ENCODE results near the gene OLA1. TPM values are rescaled to one million over a fixed set of nuclear protein-coding genes. Genes with fewer than 3 reads are reported as not detected.
"Not testable (repeated sequence)": the region's sequence is repeated elsewhere in the genome, so short reads cannot be mapped to it uniquely, and the experiment has no call there.

OLA1 gene
- polyA plus RNA-seq, 2 of the 4 experiments (the other 2 are of a cell fraction), result 127 to 226 TPM

- DNase-seq (ENCODE audit: low read depth in 1 of 2, low spot score in 1 of 2) (no peak), ATAC-seq (no peak), FAIRE-seq (no peak)
- 35% methylated on average over 2 of the region's 2 CpGs for WGBS (ENCODE audit: missing lambda C conversion rate)
- TF ChIP-seq GATA3 (IDR thresholded peaks at IDR 0.05; ENCODE audit: borderline replicate concordance) (no peak), ZSCAN20 (CRISPR knock-in tag; IDR thresholded peaks at IDR 0.05) (no peak), HMGXB4 (CRISPR knock-in tag; IDR thresholded peaks at IDR 0.05; ENCODE audit: borderline replicate concordance) (no peak), FOSB (CRISPR knock-in tag; IDR thresholded peaks at IDR 0.05) (no peak), EHF (CRISPR knock-in tag; IDR thresholded peaks at IDR 0.05) (no peak), CEBPB (IDR thresholded peaks at IDR 0.05) (no peak)
- TF ChIP-seq, protein P1, sequence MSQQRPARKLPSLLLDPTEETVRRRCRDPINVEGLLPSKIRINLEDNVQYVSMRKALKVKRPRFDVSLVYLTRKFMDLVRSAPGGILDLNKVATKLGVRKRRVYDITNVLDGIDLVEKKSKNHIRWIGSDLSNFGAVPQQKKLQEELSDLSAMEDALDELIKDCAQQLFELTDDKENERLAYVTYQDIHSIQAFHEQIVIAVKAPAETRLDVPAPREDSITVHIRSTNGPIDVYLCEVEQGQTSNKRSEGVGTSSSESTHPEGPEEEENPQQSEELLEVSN (IDR thresholded peaks at IDR 0.05; ENCODE audit: borderline replicate concordance, low read depth), result no peak
- Histone ChIP-seq H3K4me3 (no peak overlapping the region), H3K27ac (no peak overlapping the region), H3K9me3 (no peaks in the 10 kb centered on the region), H3K4me1 (no peaks in the 10 kb centered on the region), H3K4me2 (no peak overlapping the region)
- CTCF ChIA-PET, result no interaction called here
- POLR2A ChIA-PET, result interaction anchor here (0.5 kb wide), 1 partner anchor 32 kb away, joined by 3 read pairs; no protein-coding TSS in a partner anchor
These were observed 34.1 kb upstream of the OLA1 start for GRCh38 chr2:174282441-174282840.

DNA sequence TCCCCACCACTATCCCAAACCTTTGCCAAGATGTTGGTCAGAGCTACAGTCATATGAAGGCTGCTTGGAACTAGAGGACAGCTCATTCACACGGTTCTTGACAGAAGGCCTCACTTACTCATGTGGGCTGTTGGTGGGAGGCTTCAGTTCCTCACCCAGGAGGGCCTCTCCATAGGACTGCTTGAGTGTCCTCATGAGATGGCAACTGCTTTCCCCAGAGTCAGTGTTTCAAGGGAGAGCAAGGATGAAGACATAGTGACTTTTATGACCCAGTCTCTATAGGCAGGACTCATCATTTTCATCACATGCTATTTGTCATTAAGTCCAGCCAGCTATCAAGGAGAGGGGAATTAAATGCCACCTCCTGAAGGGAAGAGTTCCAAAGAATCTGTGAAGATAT, 33.4 kb upstream of the OLA1 start:
- no peaks in the 10 kb centered on the region for H3K9me3 ChIP-seq
- DNase-seq (ENCODE audit: low read depth in 1 of 2, low spot score in 1 of 2) (no peak), FAIRE-seq (no peak), ATAC-seq (no peak)
- H3K4me3 ChIP-seq, result no peak overlapping the region
- no peak overlapping the region for H3K4me2 ChIP-seq
- CTCF ChIA-PET, result no interaction called here
- no peaks in the 10 kb centered on the region for H3K4me1 ChIP-seq
- no peak overlapping the region for H3K27ac ChIP-seq
- no peak for TF ChIP-seq ELK1 (IDR thresholded peaks at IDR 0.05; ENCODE audit: low read depth, low read length)
- 15% methylated on average over 1 of the region's 1 CpG for WGBS (ENCODE audit: missing lambda C conversion rate)
- POLR2A ChIA-PET, result no interaction called here

- H3K9me3 ChIP-seq, result no peaks in the 10 kb centered on the region
- no peak for ATAC-seq
- 51% methylated on average over 3 of the region's 3 CpGs for WGBS (ENCODE audit: missing lambda C conversion rate)
- no peaks in the 10 kb centered on the region for H3K4me1 ChIP-seq
- H3K4me3 ChIP-seq, result no peak overlapping the region
- ChIA-PET POLR2A (no interaction called here), CTCF (no interaction called here)
- H3K27ac ChIP-seq, result no peak overlapping the region
- no peak for FAIRE-seq
- no peak for TF ChIP-seq SMC3 (IDR thresholded peaks at IDR 0.05)
- no peak for TF ChIP-seq USF2 (IDR thresholded peaks at IDR 0.05)
- TF ChIP-seq KDM1A (IDR thresholded peaks at IDR 0.05; ENCODE audit: low read depth), result no peak
- TF ChIP-seq RFX5 (IDR thresholded peaks at IDR 0.05), result no peak
- TF ChIP-seq JUNB (IDR thresholded peaks at IDR 0.05), result no peak
- no peak for TF ChIP-seq CHD2 (IDR thresholded peaks at IDR 0.05; ENCODE audit: low read length, partially characterized antibody)
- no peak for TF ChIP-seq HMGXB4 (CRISPR knock-in tag; IDR thresholded peaks at IDR 0.05; ENCODE audit: borderline replicate concordance)
- no peak for TF ChIP-seq RAD21 (conservative IDR thresholded peaks at IDR 0.05 in 1 of 2, IDR thresholded peaks at IDR 0.05 in 1 of 2)
- TF ChIP-seq KDM5A (IDR thresholded peaks at IDR 0.05), result no peak
- no peak for TF ChIP-seq GATA3 (IDR thresholded peaks at IDR 0.05; ENCODE audit: borderline replicate concordance)
- no peak for TF ChIP-seq CBX2 (IDR thresholded peaks at IDR 0.05; ENCODE audit: borderline replicate concordance, low read depth)
- TF ChIP-seq FOXS1 (CRISPR knock-in tag; IDR thresholded peaks at IDR 0.05), result no peak
- TF ChIP-seq, protein P2, sequence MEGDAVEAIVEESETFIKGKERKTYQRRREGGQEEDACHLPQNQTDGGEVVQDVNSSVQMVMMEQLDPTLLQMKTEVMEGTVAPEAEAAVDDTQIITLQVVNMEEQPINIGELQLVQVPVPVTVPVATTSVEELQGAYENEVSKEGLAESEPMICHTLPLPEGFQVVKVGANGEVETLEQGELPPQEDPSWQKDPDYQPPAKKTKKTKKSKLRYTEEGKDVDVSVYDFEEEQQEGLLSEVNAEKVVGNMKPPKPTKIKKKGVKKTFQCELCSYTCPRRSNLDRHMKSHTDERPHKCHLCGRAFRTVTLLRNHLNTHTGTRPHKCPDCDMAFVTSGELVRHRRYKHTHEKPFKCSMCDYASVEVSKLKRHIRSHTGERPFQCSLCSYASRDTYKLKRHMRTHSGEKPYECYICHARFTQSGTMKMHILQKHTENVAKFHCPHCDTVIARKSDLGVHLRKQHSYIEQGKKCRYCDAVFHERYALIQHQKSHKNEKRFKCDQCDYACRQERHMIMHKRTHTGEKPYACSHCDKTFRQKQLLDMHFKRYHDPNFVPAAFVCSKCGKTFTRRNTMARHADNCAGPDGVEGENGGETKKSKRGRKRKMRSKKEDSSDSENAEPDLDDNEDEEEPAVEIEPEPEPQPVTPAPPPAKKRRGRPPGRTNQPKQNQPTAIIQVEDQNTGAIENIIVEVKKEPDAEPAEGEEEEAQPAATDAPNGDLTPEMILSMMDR (IDR thresholded peaks at IDR 0.05), result no peak
- TF ChIP-seq POLR2A (IDR thresholded peaks at IDR 0.05; ENCODE audit: low read length), result no peak
- TF ChIP-seq SREBF2 (IDR thresholded peaks at IDR 0.05), result no peak
- no peak for TF ChIP-seq EHF (CRISPR knock-in tag; IDR thresholded peaks at IDR 0.05)
- no peak for TF ChIP-seq RNF2 (IDR thresholded peaks at IDR 0.05; ENCODE audit: borderline replicate concordance, low read depth)
- TF ChIP-seq MYC (IDR thresholded peaks at IDR 0.05; ENCODE audit: borderline replicate concordance, low read length), result no peak
- TF ChIP-seq MAFK (IDR thresholded peaks at IDR 0.05; ENCODE audit: partially characterized antibody), result no peak
- DNase-seq (ENCODE audit: low read depth in 1 of 2, low spot score in 1 of 2), result no peak
- no peak overlapping the region for H3K4me2 ChIP-seq
These were observed 32.3 kb upstream of the OLA1 start for GRCh38 chr2:174280596-174280995.

GRCh38 chr2:174270263-174270662, 21.9 kb upstream of the OLA1 start:
- H3K4me1 ChIP-seq; H3K27ac ChIP-seq; DNase-seq (ENCODE audit: low read depth in 1 of 2, low spot score in 1 of 2); POLR2A ChIA-PET; H3K4me3 ChIP-seq; CTCF ChIA-PET; FAIRE-seq; H3K4me2 ChIP-seq; H3K9me3 ChIP-seq; ATAC-seq: not testable (repeated sequence)
- WGBS (ENCODE audit: missing lambda C conversion rate), result 83% methylated on average over 1 of the region's 6 CpGs

Measured in A549 (cell line).